ENCODE measurements around the gene PLCL1. TPM values are rescaled to one million over a fixed set of nuclear protein-coding genes. Genes with fewer than 3 reads are reported as not detected.

Gene PLCL1
- total and polyA plus RNA-seq, 7 donors, result 4.3 to 25.4 (median 12.6) TPM

- 77 to 87% (median 80%) methylated on average over 2 of the region's 2 CpGs for WGBS, 3 donors
- no peaks in the 10 kb centered on the region for H3K9me3 ChIP-seq
- no peak for TF ChIP-seq CTCF (IDR thresholded peaks at IDR 0.05)
- intact Hi-C loops (cut with DNase I), result no loop called here
- H3K4me3 ChIP-seq, result no peak overlapping the region
- H3K4me1 ChIP-seq, result peaks cover 13% of the 10 kb centered on the region
- no peak overlapping the region for H3K27ac ChIP-seq
- no peaks in the 10 kb centered on the region for H3K27me3 ChIP-seq (ENCODE audit: insufficient read depth in 3 of 3, low read length in 2 of 3)
- H3K36me3 ChIP-seq (ENCODE audit: insufficient read depth in 1 of 2, low read depth in 1 of 2), result no peaks in the 10 kb centered on the region
- ATAC-seq (no peak), DNase-seq (no peak)
Observed at GRCh38 chr2:197996583-197996982, 192.2 kb downstream of the PLCL1 start.

GRCh38 chr2:197997083-197997541 lies 192.7 kb downstream of the PLCL1 start:
- Histone ChIP-seq H3K27ac (no peak overlapping the region), H3K36me3 (ENCODE audit: insufficient read depth in 1 of 2, low read depth in 1 of 2) (no peaks in the 10 kb centered on the region), H3K9me3 (no peaks in the 10 kb centered on the region), H3K4me1 (peaks cover 13% of the 10 kb centered on the region), H3K4me3 (no peak overlapping the region), H3K27me3 (ENCODE audit: insufficient read depth in 3 of 3, low read length in 2 of 3) (no peaks in the 10 kb centered on the region)
- 79 to 91% (median 84%) methylated on average over 7 of the region's 7 CpGs for WGBS, 3 donors
- DNase-seq (no peak), ATAC-seq (no peak)
- intact Hi-C loops (cut with DNase I), result no loop called here
- TF ChIP-seq CTCF (IDR thresholded peaks at IDR 0.05), result no peak

GRCh38 chr2:197998702-197999101 lies 194.3 kb downstream of the PLCL1 start:
- no peaks in the 10 kb centered on the region for H3K27me3 ChIP-seq (ENCODE audit: insufficient read depth in 3 of 3, low read length in 2 of 3)
- WGBS, 3 donors, result 91 to 95% (median 94%) methylated on average over 3 of the region's 3 CpGs
- H3K4me1 ChIP-seq, result peaks cover 13% of the 10 kb centered on the region
- no peaks in the 10 kb centered on the region for H3K9me3 ChIP-seq
- ATAC-seq (no peak), DNase-seq (no peak)
- H3K27ac ChIP-seq, result no peak overlapping the region
- intact Hi-C loops (cut with DNase I), result no loop called here
- TF ChIP-seq CTCF (IDR thresholded peaks at IDR 0.05), result no peak
- H3K36me3 ChIP-seq (ENCODE audit: insufficient read depth in 1 of 2, low read depth in 1 of 2), result no peaks in the 10 kb centered on the region
- H3K4me3 ChIP-seq, result no peak overlapping the region

GRCh38 chr2:198000417-198000816 lies 196.0 kb downstream of the PLCL1 start:
- H3K4me3 ChIP-seq, result no peak overlapping the region
- intact Hi-C loops (cut with DNase I), result no loop called here
- no peak for DNase-seq
- WGBS, 3 donors, result 74 to 91% (median 76%) methylated on average over 1 of the region's 1 CpG
- H3K27ac ChIP-seq, result no peak overlapping the region
- H3K27me3 ChIP-seq (ENCODE audit: insufficient read depth in 3 of 3, low read length in 2 of 3), result no peaks in the 10 kb centered on the region
- TF ChIP-seq CTCF (IDR thresholded peaks at IDR 0.05), result no peak
- H3K4me1 ChIP-seq, result peaks cover 13% of the 10 kb centered on the region
- H3K9me3 ChIP-seq, result no peaks in the 10 kb centered on the region
- ATAC-seq, result no peak
- no peaks in the 10 kb centered on the region for H3K36me3 ChIP-seq (ENCODE audit: insufficient read depth in 1 of 2, low read depth in 1 of 2)

GRCh38 chr2:198004173-198004572 lies 199.8 kb downstream of the PLCL1 start:
- no peaks in the 10 kb centered on the region for H3K9me3 ChIP-seq
- ATAC-seq (no peak), DNase-seq (no peak)
- intact Hi-C loops (cut with DNase I), result no loop called here
- H3K36me3 ChIP-seq (ENCODE audit: insufficient read depth in 1 of 2, low read depth in 1 of 2), result no peaks in the 10 kb centered on the region
- H3K4me1 ChIP-seq, result peaks cover 8% of the 10 kb centered on the region
- no peak overlapping the region for H3K4me3 ChIP-seq
- no peak overlapping the region for H3K27ac ChIP-seq
- TF ChIP-seq CTCF (IDR thresholded peaks at IDR 0.05), result no peak
- 57 to 81% (median 68%) methylated on average over 1 of the region's 1 CpG for WGBS, 3 donors
- no peaks in the 10 kb centered on the region for H3K27me3 ChIP-seq (ENCODE audit: insufficient read depth in 3 of 3, low read length in 2 of 3)
